ENCODE data around the gene XYLT1. TPM values are rescaled to one million over a fixed set of nuclear protein-coding genes. Genes with fewer than 3 reads are reported as not detected.

Gene XYLT1
- total RNA-seq, 1 experiment from 2014 or later, result 14.5 TPM

DNA sequence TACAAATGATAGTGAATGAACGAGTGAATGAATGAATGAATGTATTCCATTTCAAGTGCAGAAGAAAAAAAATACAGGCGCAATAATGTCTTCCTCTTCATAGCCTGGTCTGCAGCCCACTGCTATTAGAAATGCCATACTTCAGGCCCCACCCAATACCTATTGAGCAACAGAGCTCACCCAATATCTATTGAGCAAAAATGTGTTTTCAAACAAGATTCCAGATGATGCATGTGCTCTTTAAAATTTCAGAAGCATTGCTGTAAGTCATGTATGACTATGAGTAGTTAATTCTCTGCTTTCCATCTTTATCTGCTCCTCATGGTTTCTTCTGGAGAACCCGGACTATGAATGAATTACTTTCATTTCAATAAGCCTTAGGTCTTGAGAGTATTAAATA lies 308.2 kb downstream of the XYLT1 start:
- no peaks in the 10 kb centered on the region for H3K9me3 ChIP-seq (ENCODE audit: control insufficient read depth, low read depth, low read length)

More for the DNA sequence above, 308.2 kb downstream of the XYLT1 start:
- DNase-seq, result no peak
- Histone ChIP-seq H3K14ac (ENCODE audit: insufficient read depth, low read length) (no peak overlapping the region), H3K4me2 (ENCODE audit: insufficient read depth, insufficient read length, low read length) (no peak overlapping the region), H2BK12ac (ENCODE audit: insufficient read length, low read depth, low read length) (no peak overlapping the region), H3K23me2 (ENCODE audit: insufficient read length, low read depth, low read length, poor library complexity, severe bottlenecking) (no peaks in the 10 kb centered on the region), H3K79me2 (ENCODE audit: insufficient read depth, low read length) (no peaks in the 10 kb centered on the region), H4K20me1 (ENCODE audit: control insufficient read depth, insufficient read depth, insufficient read length) (no peaks in the 10 kb centered on the region), H3K23ac (ENCODE audit: insufficient read length, low read depth, low read length) (no peak overlapping the region), H3K9ac (ENCODE audit: extremely low read depth, insufficient read length, low read length) (no peak overlapping the region), H4K8ac (replicated peaks; ENCODE audit: insufficient read length, low read depth, low read length) (no peak overlapping the region), H3K27ac (ENCODE audit: insufficient read length, low read depth, low read length) (no peak overlapping the region), H2BK5ac (ENCODE audit: insufficient read length, low read length) (no peak overlapping the region), H4K91ac (ENCODE audit: insufficient read length, low read depth, low read length) (no peak overlapping the region), H2BK15ac (ENCODE audit: low read depth, low read length) (no peak overlapping the region), H3K4ac (ENCODE audit: low read depth, low read length) (no peak overlapping the region), H2AFZ (ENCODE audit: low read length) (no peak overlapping the region), H2AK5ac (ENCODE audit: insufficient read length, low read length) (no peak overlapping the region), H3K18ac (ENCODE audit: insufficient read length, low read depth, low read length) (no peak overlapping the region), H3K4me1 (ENCODE audit: insufficient read depth, low read length) (peaks cover 2% of the 10 kb centered on the region; the same call in 1 of the 2 replicates), H3K27me3 (ENCODE audit: insufficient read depth, low read length) (no peaks in the 10 kb centered on the region), H3K56ac (ENCODE audit: insufficient read length, low read depth, low read length) (no peak overlapping the region), H3K79me1 (ENCODE audit: insufficient read depth, low read depth, low read length, poor library complexity, severe bottlenecking) (no peaks in the 10 kb centered on the region), H2BK20ac (ENCODE audit: low read depth, low read length, poor library complexity, severe bottlenecking) (no peak overlapping the region), H4K5ac (ENCODE audit: insufficient read length, low read depth, low read length) (no peak overlapping the region), H2BK120ac (ENCODE audit: low read depth, low read length, poor library complexity, severe bottlenecking) (no peak overlapping the region), H3T11ph (ENCODE audit: low read length) (no peak overlapping the region)
- Mint-ChIP-seq H3K4me1 (peaks cover 20 to 30% of the 10 kb centered on the region in 2 experiments), H3K27me3 (ENCODE audit: low read depth) (no peaks in the 10 kb centered on the region), H3K36me3 (ENCODE audit: insufficient read depth in 1 of 3, low read depth in 3 of 3) (peaks cover 3 to 6% (median 3%) of the 10 kb centered on the region in 3 experiments; a peak in 4 of 7 replicates), H3K9me3 (no peaks in the 10 kb centered on the region), H3K27ac (no peak overlapping the region), H3K4me3 (no peak overlapping the region; a peak in 1 of 5 replicates)
- no CpG with 5 or more reads among the region's 3 CpGs for WGBS (ENCODE audit: extremely low coverage, insufficient read length, low lambda C conversion rate)
- TF ChIP-seq, protein P1, sequence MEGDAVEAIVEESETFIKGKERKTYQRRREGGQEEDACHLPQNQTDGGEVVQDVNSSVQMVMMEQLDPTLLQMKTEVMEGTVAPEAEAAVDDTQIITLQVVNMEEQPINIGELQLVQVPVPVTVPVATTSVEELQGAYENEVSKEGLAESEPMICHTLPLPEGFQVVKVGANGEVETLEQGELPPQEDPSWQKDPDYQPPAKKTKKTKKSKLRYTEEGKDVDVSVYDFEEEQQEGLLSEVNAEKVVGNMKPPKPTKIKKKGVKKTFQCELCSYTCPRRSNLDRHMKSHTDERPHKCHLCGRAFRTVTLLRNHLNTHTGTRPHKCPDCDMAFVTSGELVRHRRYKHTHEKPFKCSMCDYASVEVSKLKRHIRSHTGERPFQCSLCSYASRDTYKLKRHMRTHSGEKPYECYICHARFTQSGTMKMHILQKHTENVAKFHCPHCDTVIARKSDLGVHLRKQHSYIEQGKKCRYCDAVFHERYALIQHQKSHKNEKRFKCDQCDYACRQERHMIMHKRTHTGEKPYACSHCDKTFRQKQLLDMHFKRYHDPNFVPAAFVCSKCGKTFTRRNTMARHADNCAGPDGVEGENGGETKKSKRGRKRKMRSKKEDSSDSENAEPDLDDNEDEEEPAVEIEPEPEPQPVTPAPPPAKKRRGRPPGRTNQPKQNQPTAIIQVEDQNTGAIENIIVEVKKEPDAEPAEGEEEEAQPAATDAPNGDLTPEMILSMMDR (conservative IDR thresholded peaks at IDR 0.05), result no peak

Measured in H9 (cell line).